Glomerular visceral epithelial cell (primary cell): ENCODE data around the gene ZNF433.

Experiments
- DNase-seq: peaks from one replicate; pipeline ENCODE4 v3.0.0-alpha.2; 2016; ENCODE audit errors: extremely low spot score

ZNF433 gene

GRCh38 chr19:11989112-11989456 lies 46.4 kb downstream of the ZNF433 start:
- no peak for DNase-seq

- DNase-seq = peak; percentile 91
Observed at GRCh38 chr19:11987405-11988281, 47.8 kb downstream of the ZNF433 start.

- no peak for DNase-seq
Observed at GRCh38 chr19:11986754-11987153, 48.7 kb downstream of the ZNF433 start.

GRCh38 chr19:11984986-11985385 lies 50.5 kb downstream of the ZNF433 start:
- no peak for DNase-seq

GRCh38 chr19:11982526-11982925 lies 53.0 kb downstream of the ZNF433 start:
- DNase-seq = peak; percentile 21

GRCh38 chr19:11979527-11979926 lies 56.0 kb downstream of the ZNF433 start:
- DNase-seq = no peak

GRCh38 chr19:11978492-11979100 lies 56.9 kb downstream of the ZNF433 start:
- DNase-seq = no peak

- no peak for DNase-seq
Observed at GRCh38 chr19:11973019-11973810, 62.3 kb downstream of the ZNF433 start.

GRCh38 chr19:11971041-11971440 lies 64.4 kb downstream of the ZNF433 start:
- no peak for DNase-seq

- no peak for DNase-seq
Observed at GRCh38 chr19:11970174-11970573, 65.3 kb downstream of the ZNF433 start.

- no peak for DNase-seq
Observed at GRCh38 chr19:11964858-11965645, 70.4 kb downstream of the ZNF433 start, which contains the start of gene ZNF763. TSS of gene ZNF763 (plus strand) at chr19:11965040. CDS start at chr19:11965209, 169 bp downstream.
